ENCODE measurements around the gene IFT57. TPM values are rescaled to one million over a fixed set of nuclear protein-coding genes. Genes with fewer than 3 reads are reported as not detected.
"Not testable (repeated sequence)": the region's sequence is repeated elsewhere in the genome, so short reads cannot be mapped to it uniquely, and the experiment has no call there.

The IFT57 gene
- total RNA-seq, 1 donor from 2014 or later, result 27.8 TPM

DNA sequence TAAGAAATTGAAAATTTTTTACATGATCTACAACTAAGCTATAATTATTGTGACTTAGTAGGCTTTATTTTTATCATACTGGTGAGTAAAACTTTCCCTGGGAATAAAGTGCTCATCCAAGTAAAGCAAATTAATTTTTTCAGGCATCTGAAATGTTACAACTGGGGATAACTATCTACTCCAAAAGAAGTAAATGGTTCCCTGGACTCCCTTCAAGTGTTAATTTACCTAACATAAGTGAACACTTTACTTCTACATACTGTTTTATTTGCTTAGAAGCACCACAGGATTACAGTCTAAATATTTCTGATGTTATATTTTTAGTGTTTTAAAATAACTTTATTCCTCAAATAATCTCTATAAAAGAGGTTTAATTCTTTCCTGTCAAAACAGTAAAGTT, 57.8 kb downstream of the IFT57 start:
- DNase-seq (ENCODE audit: extremely low read depth, low read depth, low spot score), result no peak

DNA sequence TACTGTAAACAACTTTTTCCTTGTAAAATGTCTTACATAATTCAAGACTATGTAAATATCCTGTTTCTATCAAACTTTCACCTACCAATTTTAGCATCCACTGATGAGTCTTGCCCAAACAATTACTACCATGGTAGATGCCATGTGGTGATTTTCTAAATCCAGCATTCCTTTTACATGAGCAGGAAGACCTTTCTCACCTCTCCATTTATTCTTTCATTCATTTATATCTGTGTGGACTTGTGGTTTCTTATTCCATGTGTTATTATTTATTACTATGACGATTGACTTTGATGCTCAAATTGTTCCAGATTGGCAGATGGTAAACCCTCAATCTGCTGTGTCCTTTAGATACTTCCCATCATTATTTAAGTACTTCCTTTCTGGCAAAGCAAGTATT, 62.4 kb downstream of the IFT57 start:
- peak; percentile 10 for DNase-seq (ENCODE audit: extremely low read depth, low read depth, low spot score)

DNA sequence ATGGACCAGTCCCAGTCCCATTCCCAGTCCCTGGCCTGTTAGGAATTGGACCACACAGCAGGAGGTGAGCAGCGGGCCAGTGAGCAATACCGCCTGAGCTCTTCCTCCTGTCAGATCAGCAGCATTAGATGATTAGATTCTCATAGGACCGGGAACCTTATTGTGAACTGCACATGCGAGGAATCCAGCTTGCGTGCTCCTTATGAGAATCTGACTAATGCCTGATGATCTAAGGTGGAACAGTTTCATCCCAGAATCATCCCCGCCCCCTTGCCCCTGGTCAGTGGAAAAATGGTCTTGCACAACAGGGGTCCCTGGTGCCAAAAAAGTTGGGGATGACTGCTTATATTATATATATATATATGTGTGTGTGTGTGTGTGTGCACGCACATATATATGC, 63.1 kb downstream of the IFT57 start:
- DNase-seq (ENCODE audit: extremely low read depth, low read depth, low spot score), result no peak

DNA sequence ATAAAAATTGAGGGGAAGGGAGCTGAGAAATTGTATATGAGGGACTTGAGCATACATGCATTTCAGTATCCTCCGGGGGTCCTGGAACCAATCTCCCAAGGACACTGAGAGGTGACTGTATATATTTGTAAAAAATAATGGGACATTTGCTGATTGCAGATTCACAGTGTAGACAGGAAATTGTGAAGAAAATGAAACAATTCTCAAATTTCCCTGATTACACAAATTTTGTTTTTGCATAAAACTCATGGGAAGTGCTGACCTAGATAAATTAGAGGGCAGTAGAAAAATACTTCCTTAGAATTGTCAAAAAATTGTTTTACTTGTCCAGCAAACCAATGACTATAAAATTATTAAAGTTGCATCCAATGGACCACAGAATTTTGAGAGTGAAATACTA, 64.0 kb downstream of the IFT57 start:
- no peak for DNase-seq (ENCODE audit: extremely low read depth, low read depth, low spot score)

DNA sequence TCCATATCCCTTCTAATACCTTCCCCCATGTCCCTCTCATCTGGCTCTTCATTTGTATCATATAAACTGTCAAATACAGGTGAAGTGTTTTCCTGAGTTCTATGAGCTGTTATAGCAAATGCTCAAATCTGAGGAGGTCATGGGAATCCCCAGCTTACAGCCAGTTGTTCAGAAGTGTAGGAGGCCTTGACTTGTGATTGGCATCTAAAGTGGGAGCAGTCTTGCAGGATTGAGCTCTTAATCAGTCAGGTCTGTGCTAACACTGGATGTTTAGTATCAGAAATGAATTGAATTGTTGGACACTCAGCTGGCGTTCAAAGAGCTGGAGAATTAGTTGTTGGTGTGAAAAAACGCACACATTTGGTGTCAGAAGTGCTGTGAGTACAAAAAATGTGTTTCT, 65.0 kb downstream of the IFT57 start:
- DNase-seq (ENCODE audit: extremely low read depth, low read depth, low spot score), result no peak

DNA sequence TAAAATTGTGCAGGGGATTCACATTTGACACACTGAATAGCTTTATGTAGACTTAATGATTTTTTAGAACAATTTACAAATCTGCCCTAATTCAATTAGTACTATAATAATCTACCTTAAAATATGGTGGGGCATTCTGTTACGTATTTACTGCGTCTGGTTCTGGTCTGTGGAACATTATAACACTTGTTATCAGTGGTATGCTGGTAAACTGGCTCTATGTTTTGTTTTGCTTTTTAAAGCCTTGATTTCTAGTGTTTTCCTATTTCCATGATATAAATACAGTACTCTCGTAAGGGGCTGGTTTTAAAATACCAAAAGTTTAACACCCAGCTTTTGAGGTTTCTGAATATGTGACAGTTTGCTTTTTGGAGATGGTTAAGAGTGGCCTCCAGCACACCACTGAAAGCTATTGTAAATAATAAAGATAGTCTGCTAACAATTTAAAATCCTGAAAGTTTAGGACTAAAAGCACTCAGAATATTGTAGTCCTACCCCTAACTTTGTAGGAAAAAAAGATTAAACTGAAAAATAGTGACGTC, 65.8 kb downstream of the IFT57 start:
- DNase-seq (ENCODE audit: extremely low read depth, low read depth, low spot score), result no peak

DNA sequence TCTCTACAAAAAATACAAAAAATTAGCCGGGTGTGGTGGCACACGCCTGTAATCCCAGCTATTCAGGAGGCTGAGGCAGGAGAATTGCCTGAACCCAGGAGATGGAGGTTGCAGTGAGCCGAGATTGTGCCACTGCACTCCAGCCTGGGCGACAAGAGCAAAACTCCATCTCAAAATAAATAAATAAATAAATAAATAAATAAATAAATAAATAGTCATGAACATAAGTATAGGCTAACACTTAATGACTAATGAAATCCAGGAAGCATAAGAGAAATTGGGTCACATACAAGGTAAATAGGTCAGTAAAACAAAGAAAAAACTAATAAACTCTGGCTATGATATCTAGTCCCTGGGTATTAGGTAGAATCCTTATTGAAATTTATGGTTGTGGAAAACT, 66.6 kb downstream of the IFT57 start:
- DNase-seq (ENCODE audit: extremely low read depth, low read depth, low spot score), result not testable (repeated sequence)

DNA sequence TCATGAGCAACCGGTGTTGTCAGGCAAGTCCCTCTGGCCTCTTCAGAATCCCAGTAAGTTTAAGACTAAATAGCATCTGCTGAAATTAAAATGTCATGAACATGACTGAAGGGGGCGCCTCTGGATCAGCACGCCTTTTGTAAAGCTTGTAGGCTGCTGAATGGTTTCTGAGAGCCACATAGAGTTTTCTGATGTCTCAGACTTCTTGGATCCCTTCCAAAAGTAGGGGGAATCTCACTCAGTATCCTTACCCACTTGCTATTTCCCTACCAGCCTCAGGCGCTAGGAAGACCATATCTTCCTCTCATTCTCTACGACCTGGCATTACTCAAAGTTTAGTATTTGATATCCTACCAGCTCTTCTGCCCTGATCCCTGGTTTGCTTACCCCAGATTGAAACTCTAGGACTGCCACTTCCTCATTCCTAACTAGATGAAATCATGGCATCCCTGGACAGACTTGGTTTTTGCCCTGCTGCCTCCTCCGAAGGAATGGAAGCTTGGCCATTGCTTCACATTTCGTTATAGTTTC, 68.7 kb downstream of the IFT57 start:
- DNase-seq (ENCODE audit: extremely low read depth, low read depth, low spot score), result peak; percentile 51

DNA sequence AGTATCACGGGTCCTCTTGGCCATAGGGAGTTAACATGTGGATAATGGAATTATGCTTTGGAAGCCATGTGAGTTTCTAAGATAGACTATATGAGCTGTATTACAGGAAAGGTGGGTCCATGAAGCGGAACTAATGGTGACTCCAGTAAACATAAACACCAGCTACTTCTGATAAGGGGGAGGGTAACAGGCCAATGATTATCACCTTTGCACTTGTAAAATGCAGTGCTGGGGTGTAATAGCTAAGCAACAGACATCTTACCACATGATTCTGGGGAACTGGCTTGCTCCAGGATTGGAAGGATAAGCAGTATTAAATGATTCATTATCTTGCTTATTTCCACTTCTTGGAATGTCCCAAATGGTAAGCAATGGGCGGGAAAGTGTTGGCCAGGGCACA, 70.0 kb downstream of the IFT57 start:
- DNase-seq (ENCODE audit: extremely low read depth, low read depth, low spot score), result no peak

DNA sequence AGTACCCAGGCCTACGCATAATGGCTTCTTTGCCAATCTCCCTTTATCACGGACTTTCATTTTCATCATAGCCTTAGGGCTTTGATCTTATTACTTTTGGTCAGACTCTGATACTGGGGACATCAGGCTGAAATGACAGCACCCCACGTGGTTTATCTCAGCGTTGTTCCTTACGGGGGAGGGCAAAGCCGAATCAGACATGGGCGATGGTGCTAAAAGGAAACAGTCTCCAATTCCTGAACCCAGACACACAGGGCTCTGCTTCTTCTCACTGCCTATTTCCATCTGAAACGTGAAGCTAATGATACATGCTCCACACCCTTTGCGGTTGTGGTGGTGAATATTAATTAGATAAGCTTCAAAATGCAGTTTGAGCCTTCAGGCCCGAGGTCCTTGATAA, 72.0 kb downstream of the IFT57 start:
- no peak for DNase-seq (ENCODE audit: extremely low read depth, low read depth, low spot score)

DNA sequence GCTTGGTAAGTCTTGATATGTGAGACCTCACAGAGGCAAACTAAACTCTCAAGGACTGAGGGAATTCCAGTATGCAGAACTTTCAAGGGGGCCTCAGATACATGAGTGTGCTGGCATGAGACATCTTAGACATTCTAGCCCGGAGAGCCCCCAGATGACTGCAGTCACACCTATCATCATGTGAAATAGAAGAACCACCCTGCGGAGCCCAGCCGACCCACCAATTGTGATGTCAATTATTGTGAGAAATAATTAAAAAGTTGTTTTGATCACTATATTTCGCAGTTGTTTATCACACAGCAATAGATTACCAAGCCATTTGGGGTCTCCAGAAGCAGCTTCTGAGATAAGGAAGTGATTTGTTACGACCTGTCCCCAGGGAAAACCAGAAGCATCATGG, 76.1 kb downstream of the IFT57 start:
- no peak for DNase-seq (ENCODE audit: extremely low read depth, low read depth, low spot score)

DNA sequence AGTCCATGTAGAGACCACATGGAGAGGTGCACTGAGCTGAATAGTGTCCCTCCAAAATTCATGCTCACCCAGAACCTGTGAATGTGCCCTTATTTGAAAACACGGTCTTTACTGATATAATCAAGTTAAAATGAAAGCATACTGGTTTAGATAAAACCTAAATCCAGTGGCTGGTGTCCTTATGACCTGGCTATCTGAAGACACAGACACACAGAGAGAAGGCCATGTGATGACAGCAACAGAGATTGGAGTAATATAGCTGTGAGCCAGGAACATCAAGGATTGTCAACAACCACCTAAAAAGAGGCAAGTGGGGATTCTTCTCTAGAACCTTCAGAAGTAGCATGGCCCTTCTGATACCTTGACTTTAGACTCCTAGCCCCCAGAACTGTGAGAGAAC, 76.6 kb downstream of the IFT57 start:
- DNase-seq (ENCODE audit: extremely low read depth, low read depth, low spot score), result no peak

DNA sequence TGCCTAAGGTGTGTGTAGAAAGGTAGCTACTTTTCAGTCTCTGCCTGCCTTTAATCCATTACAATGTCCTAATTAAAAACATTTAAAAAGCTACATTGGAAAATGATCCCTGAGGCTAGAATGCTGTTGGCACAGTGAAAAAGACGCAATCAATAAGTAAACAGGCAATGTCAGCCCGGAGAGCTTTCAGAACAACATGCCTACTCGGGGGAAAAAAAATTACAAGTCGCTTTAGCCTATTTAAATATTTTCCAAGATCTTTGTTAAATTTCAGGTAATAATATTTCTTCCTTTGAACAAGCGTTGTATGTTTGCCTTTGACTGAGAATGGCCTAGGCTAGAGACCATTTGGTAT, 84.8 kb downstream of the IFT57 start:
- DNase-seq (ENCODE audit: extremely low read depth, low read depth, low spot score), result no peak

DNA sequence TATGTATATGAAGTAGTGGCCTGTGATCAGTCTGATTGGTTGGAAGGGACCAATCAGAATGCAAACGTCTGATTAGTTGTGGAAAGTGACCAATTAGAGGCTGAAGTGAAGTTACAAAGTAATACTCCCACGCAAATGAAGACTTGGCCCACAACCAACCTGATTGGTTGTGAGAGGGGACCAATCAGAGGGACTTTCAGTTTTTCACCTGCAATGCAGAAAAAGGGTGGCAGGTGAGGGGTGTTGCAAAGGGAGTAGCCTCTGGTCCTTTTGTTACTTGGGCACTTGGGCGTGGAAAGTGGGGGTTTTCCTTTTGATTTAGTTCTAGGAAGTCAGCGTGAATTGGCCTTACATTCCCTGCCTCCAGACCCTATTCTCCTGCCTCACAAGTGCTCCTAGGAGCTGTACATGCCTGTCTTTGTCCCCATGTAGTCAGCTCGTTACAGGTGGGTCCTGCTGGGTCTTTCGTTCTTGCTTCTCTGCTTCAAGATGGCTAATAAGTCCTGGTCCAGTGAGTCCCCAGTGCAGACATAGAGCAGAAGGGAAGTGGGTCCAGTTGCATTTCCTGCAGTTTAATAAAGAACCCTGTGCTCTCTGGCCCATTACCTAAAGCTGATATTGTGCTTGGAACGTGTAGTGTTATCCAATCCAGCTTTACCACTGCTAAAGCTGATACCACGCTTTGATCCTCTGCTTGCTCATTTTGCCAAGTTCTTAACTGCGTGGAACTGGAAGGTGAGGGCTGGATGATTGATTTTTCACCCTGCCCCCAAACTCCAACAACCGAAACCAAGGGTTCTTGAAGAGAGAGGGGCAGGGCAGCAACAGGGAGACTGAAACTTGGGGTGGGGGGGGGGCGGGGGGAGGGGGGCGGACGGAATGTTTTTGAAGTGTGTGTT, 85.4 kb downstream of the IFT57 start:
- DNase-seq (ENCODE audit: extremely low read depth, low read depth, low spot score), result no peak

DNA sequence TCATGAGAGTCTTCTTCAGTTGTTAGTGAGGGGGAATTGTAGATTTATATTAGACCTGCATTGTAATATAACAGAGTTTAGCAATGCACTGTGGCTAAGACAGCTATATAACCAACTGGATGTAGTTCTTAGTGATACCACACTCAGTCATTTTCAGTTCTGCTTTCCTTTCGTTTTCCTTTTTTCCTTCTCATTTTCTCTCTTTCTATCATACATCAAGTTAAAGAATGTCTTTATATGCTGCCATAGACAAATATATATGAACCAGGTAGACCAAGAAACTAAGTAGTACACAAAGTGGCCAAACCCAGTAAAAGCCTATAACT, 87.7 kb downstream of the IFT57 start:
- DNase-seq (ENCODE audit: extremely low read depth, low read depth, low spot score), result no peak

DNA sequence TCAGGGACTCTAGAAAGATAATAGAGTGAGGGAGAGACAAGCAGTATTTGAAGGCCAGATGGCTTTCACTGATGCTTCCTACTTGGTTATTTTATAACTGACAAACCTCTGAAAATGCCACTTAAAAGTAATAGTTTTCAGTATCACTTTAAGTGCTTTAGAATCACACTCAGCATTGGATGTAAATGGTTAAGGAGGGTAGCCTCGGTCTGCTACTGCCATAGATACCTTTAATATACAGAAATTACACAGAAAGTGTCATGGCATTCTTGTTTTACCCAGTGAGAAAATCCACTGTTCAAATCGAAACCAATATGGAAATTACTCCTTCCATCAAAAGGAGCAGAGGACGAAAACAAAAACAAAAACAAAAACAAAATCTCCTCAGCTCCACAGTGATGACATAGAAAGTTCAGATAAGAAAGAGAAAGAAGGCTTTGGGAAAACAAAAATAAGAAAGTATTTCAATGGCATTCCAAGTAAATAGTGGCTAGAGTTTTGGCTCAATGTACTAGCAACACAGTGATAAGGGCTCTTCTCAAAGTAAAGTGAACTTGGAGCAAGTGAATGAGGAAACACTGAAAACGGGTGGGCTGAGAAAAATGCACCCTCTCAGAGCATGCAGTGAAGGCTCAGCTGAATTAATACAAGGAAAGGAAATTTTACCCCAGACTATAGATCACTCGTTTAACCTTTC, 88.2 kb downstream of the IFT57 start:
- no peak for DNase-seq (ENCODE audit: extremely low read depth, low read depth, low spot score)

DNA sequence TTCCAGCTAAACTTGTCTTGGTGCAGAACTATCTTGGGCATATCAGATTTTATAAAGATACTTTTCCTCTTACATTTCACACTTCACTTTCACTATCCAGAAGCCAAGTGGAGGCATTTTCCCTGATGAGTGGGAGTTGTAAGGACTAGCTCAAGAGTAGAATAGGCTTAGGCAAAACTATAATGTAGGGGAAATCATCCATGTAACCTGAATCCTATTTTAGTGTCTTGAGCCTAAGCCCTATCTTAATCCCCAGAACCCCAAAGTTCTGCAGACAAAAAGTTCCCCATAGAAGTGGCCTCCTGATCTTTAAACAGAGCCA, 89.2 kb downstream of the IFT57 start:
- no peak for DNase-seq (ENCODE audit: extremely low read depth, low read depth, low spot score)

DNA sequence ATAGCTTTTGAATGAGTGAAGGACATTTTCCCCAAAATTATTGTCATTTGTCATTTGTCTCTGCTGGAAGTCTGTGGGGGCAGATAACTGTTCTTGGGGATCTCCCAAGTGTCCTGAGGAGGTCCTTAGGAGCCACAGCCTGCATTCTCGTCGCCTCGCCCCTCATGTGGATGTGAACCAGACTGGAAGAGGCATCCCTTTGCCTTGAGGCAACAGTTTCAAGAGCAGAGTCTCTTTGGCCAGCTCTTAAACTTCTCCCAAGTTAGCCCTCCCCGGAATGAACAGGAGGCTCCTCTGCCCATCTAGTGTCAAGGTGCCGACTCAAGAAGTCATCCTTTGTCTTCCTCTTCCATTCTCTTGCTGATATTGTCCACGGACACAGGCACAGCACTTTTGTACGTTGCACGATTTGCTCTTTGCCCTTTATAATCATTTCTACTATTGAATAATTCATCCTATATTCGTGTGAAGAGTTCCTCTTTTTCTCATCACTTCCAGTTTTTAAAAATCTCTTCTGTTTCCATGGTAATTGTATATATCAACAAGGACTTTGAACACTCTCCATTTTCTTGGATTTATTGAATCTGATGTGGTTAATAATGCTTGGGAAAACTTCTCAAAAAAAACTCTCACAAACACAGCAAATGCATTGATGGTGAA, 90.6 kb downstream of the IFT57 start:
- DNase-seq (ENCODE audit: extremely low read depth, low read depth, low spot score), result no peak

DNA sequence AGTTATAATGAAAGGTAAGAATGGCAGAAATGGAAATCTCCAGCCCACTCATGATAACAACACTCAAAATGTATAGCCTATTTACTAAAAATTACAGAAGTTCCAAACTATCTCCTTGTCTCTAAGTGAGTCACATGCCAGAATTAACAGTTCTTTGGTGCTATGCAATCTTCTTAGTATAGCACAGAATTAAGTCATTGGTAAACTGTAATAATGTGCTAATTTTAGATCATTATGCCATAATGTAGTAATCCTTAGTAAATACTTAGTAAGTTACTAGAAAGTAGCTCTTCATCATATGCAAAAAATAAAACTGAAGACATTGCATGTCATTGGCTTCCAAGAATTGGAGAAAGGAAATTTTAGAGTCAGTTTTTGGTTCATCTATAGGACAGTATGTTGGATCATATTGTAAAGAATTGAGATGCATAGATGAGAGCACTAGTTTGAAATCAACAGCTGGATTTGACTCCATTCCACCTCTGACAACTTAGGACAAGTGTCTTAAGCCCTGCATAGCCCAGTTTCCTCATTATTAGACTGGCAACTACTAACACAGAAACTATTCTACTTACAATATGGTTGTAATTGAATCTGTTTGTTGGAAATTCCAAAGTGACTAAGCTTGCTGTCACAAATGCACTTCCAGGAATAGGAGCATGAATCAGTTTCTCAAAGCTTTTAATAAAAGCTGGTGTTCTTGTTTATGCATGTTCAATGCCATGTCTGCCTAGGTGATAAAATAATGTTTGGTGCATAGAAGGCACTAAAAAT, 91.3 kb downstream of the IFT57 start:
- DNase-seq (ENCODE audit: extremely low read depth, low read depth, low spot score), result no peak

DNA sequence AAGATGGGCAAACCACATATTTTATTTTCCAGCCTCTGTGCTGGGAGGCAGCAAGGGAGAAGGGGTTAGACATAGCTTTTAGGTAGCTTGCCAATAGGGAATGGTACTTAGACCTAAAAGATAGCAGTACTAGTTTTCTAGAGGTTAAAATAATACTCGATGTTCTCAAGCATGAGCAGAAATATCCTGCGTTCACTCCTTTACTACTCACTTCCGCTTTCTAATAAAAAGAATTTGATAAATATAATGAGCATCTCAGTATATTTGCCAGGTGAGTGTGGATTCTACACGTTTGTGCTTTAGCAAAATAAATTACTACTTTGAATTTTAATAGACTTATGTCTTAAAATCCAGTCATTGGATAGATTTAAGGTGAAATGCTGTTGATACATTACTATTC, 92.0 kb downstream of the IFT57 start:
- no peak for DNase-seq (ENCODE audit: extremely low read depth, low read depth, low spot score)
